Tibial nerve (tissue), 4 donors: ENCODE measurements around the gene CARD18. TPM values are rescaled to one million over a fixed set of nuclear protein-coding genes. Genes with fewer than 3 reads are reported as not detected.

Source experiments
- DNase-seq, 2 donors: peaks; one replicate each; pipeline ENCODE4 v3.0.0-alpha.2; 2019; ENCODE audit warnings: low spot score in 2 of 2
- H3K27ac ChIP-seq, 4 donors: fragments of 200-600 bp; sonication (generic) in 3 of 4; one replicate each; pipeline ENCODE4 v1.5.1; 2017 to 2019; ENCODE audit warnings: mild to moderate bottlenecking in 1 of 4
- H3K27me3 ChIP-seq, 2 donors: fragments of 200-600 bp; sonication (generic) in 1 of 2; one replicate each; pipeline versions ENCODE4 v1.5.1 to v1.6.0; 2017 to 2019
- H3K36me3 ChIP-seq, 3 donors: fragments of 200-600 bp; sonication (generic); one replicate each; pipeline ENCODE4 v1.5.1; 2018 to 2019
- H3K4me1 ChIP-seq, 4 donors: fragments of 200-600 bp; sonication (generic) in 3 of 4; one replicate each; pipeline ENCODE4 v1.5.1; 2017 to 2019
- H3K4me3 ChIP-seq, 4 donors: fragments of 200-600 bp; sonication (generic) in 3 of 4; one replicate each; pipeline ENCODE4 v1.5.1; 2017 to 2019; ENCODE audit warnings: mild to moderate bottlenecking in 1 of 4, moderate library complexity in 1 of 4
- H3K9me3 ChIP-seq, 4 donors: fragments of 200-600 bp; sonication (generic) in 3 of 4; one replicate each; pipeline ENCODE4 v1.5.1; 2017 to 2019
- CTCF ChIP-seq, 5 experiments: fragments of 200-600 bp in 3 of 5; fragments of 450-650 bp in 2 of 5; sonication (generic) in 3 of 5; IDR thresholded peaks; one replicate each; pipeline ENCODE4 v1.5.1; 2016 to 2019; ENCODE audit warnings: antibody characterized with exemption in 5 of 5, mild to moderate bottlenecking in 3 of 5, moderate library complexity in 2 of 5
- EP300 ChIP-seq, 2 donors: sonication (generic); formaldehyde crosslinking; IDR thresholded peaks; one replicate each; pipeline ENCODE4 v1.6.1; 2017; ENCODE audit warnings: antibody characterized with exemption in 2 of 2, mild to moderate bottlenecking in 1 of 2
- POLR2A ChIP-seq, 2 donors: fragments of 450-650 bp; IDR thresholded peaks; one replicate each; pipeline ENCODE4 v1.6.1; 2017; ENCODE audit warnings: antibody characterized with exemption in 2 of 2, mild to moderate bottlenecking in 2 of 2, moderate library complexity in 2 of 2
- WGBS, 2 donors: methylation state at CpG; one replicate each; pipeline ENCODE4 v1.1.5; 2018; 5-methylcytosine and 5-hydroxymethylcytosine counted together
- total RNA-seq, 4 donors: library from RNA; depleted of rRNA; stranded (reverse); fragments of >200 nt; gene quantifications; one replicate each; pipeline ENCODE4 v1.1.0, GENCODE V29; 2016

The CARD18 gene
- total RNA-seq, 4 donors from 2014 or later: not detected

GRCh38 chr11:105144887-105145286 is 5.3 kb upstream of the CARD18 start:
- no peaks in the 10 kb centered on the region for H3K4me1 ChIP-seq
- H3K36me3 ChIP-seq: no peaks in the 10 kb centered on the region
- TF ChIP-seq POLR2A (IDR thresholded peaks at IDR 0.05): no peak
- no peaks in the 10 kb centered on the region for H3K9me3 ChIP-seq
- H3K27me3 ChIP-seq: no peaks in the 10 kb centered on the region
- no peak overlapping the region for H3K4me3 ChIP-seq
- no peak for DNase-seq
- no peak overlapping the region for H3K27ac ChIP-seq
- 46 to 49% methylated on average over 2 of the region's 2 CpGs for WGBS, 2 donors

GRCh38 chr11:105142167-105142566 is 2.6 kb upstream of the CARD18 start:
- Histone ChIP-seq H3K27me3 (no peaks in the 10 kb centered on the region), H3K4me1 (no peaks in the 10 kb centered on the region), H3K9me3 (no peaks in the 10 kb centered on the region), H3K4me3 (no peak overlapping the region), H3K27ac (peak overlapping the region in 1 of 4 donors; percentile 8), H3K36me3 (no peaks in the 10 kb centered on the region)
- 75 to 86% methylated on average over 1 of the region's 1 CpG for whole genome bisulfite sequencing, 2 donors
- no peak for DNase-seq
- TF ChIP-seq POLR2A (IDR thresholded peaks at IDR 0.05) (no peak), EP300 (IDR thresholded peaks at IDR 0.05) (no peak), CTCF (IDR thresholded peaks at IDR 0.05) (no peak)

- TF ChIP-seq POLR2A (IDR thresholded peaks at IDR 0.05) (no peak), CTCF (IDR thresholded peaks at IDR 0.05) (no peak), EP300 (IDR thresholded peaks at IDR 0.05) (no peak)
- WGBS, 2 donors: 82 to 85% methylated on average over 1 of the region's 1 CpG
- no peak for DNase-seq
- Histone ChIP-seq H3K27ac (no peak overlapping the region), H3K9me3 (no peaks in the 10 kb centered on the region), H3K4me3 (no peak overlapping the region), H3K27me3 (no peaks in the 10 kb centered on the region), H3K4me1 (no peaks in the 10 kb centered on the region), H3K36me3 (no peaks in the 10 kb centered on the region)
These were observed 2.3 kb downstream of the CARD18 start for GRCh38 chr11:105137286-105137685.

- TF ChIP-seq CTCF (IDR thresholded peaks at IDR 0.05) (no peak), POLR2A (IDR thresholded peaks at IDR 0.05) (no peak), EP300 (IDR thresholded peaks at IDR 0.05) (no peak)
- no peak overlapping the region for H3K4me3 ChIP-seq
- H3K27ac ChIP-seq: no peak overlapping the region
- no peaks in the 10 kb centered on the region for H3K27me3 ChIP-seq
- WGBS, 2 donors: 58 to 72% methylated on average over 4 of the region's 4 CpGs
- peaks cover 0 to 5% (median 0%) of the 10 kb centered on the region in 4 donors for H3K9me3 ChIP-seq
- no peak for DNase-seq
- H3K36me3 ChIP-seq: no peaks in the 10 kb centered on the region
- H3K4me1 ChIP-seq: no peaks in the 10 kb centered on the region
These were observed 3.7 kb downstream of the CARD18 start for GRCh38 chr11:105135883-105136282.

- DNase-seq: no peak
- H3K9me3 ChIP-seq: peaks cover 0 to 15% (median 0%) of the 10 kb centered on the region in 4 donors
- WGBS, 2 donors: 83% methylated on average over 8 of the region's 8 CpGs
- no peaks in the 10 kb centered on the region for H3K4me1 ChIP-seq
- H3K27ac ChIP-seq: no peak overlapping the region
- no peak for TF ChIP-seq CTCF (IDR thresholded peaks at IDR 0.05)
- no peak for TF ChIP-seq POLR2A (IDR thresholded peaks at IDR 0.05)
- TF ChIP-seq EP300 (IDR thresholded peaks at IDR 0.05): no peak
- H3K4me3 ChIP-seq: no peak overlapping the region
- H3K36me3 ChIP-seq: no peaks in the 10 kb centered on the region
- H3K27me3 ChIP-seq: no peaks in the 10 kb centered on the region
These were observed 6.7 kb downstream of the CARD18 start for GRCh38 chr11:105132716-105133511.
